Vagina (tissue), 2 donors: Measurements from ENCODE around the gene BLOC1S4. TPM values are rescaled to one million over a fixed set of nuclear protein-coding genes. Genes with fewer than 3 reads are reported as not detected.

Source experiments
- DNase-seq, 2 donors: peaks; one replicate each; pipeline ENCODE4 v3.0.0-alpha.2; 2017; ENCODE audit errors: extremely low spot score in 2 of 2
- H3K27ac ChIP-seq: fragments of 200-600 bp; sonication (generic); one replicate; pipeline ENCODE4 v1.5.1; 2019
- H3K27me3 ChIP-seq: fragments of 200-600 bp; sonication (generic); one replicate; pipeline ENCODE4 v1.5.1; 2019
- H3K36me3 ChIP-seq, 2 donors: fragments of 200-600 bp; sonication (generic); one replicate each; pipeline ENCODE4 v1.5.1; 2017 to 2019
- H3K4me1 ChIP-seq: fragments of 200-600 bp; sonication (generic); one replicate; pipeline ENCODE4 v1.5.1; 2019
- H3K4me3 ChIP-seq, 2 donors: fragments of 200-600 bp; sonication (generic); 1 replicate in 1 of 2; 2 replicates in 1 of 2; pipeline ENCODE4 v1.5.1; 2016 to 2019
- H3K9me3 ChIP-seq: fragments of 200-600 bp; sonication (generic); one replicate; pipeline ENCODE4 v1.5.1; 2019
- POLR2A ChIP-seq, 2 donors: fragments of 450-650 bp; IDR thresholded peaks; one replicate each; pipeline ENCODE4 v1.6.1; 2017; ENCODE audit warnings: antibody characterized with exemption in 2 of 2, mild to moderate bottlenecking in 2 of 2, moderate library complexity in 2 of 2
- POLR2AphosphoS5 ChIP-seq, 2 donors: sonication (generic); formaldehyde crosslinking; IDR thresholded peaks; one replicate each; pipeline ENCODE4 v1.9.0; 2017; ENCODE audit warnings: antibody characterized with exemption in 2 of 2, mild to moderate bottlenecking in 2 of 2, low read depth in 1 of 2; ENCODE audit not compliant: insufficient read depth in 1 of 2
- intact Hi-C: fragments of 100-400 bp; cut with DNase I; formaldehyde crosslinking; loops from one replicate; pipeline ENCODE4 v1.15.1; 2023
- total RNA-seq: library from RNA; depleted of rRNA; stranded (reverse); fragments of >200 nt; gene quantifications from one replicate; pipeline ENCODE4 v1.2.3, GENCODE V29; 2016
- TF ChIP-seq, protein P1 (sequence below), 3 experiments: fragments of 450-650 bp in 2 of 3; fragments of 200-600 bp in 1 of 3; sonication (generic) in 1 of 3; IDR thresholded peaks; one replicate each; pipeline ENCODE4 v1.5.1; 2017 to 2019; ENCODE audit warnings: antibody characterized with exemption in 3 of 3, mild to moderate bottlenecking in 2 of 3, moderate library complexity in 2 of 3

Gene BLOC1S4
- total RNA-seq, 1 donor from 2014 or later = 34.9 TPM

DNA sequence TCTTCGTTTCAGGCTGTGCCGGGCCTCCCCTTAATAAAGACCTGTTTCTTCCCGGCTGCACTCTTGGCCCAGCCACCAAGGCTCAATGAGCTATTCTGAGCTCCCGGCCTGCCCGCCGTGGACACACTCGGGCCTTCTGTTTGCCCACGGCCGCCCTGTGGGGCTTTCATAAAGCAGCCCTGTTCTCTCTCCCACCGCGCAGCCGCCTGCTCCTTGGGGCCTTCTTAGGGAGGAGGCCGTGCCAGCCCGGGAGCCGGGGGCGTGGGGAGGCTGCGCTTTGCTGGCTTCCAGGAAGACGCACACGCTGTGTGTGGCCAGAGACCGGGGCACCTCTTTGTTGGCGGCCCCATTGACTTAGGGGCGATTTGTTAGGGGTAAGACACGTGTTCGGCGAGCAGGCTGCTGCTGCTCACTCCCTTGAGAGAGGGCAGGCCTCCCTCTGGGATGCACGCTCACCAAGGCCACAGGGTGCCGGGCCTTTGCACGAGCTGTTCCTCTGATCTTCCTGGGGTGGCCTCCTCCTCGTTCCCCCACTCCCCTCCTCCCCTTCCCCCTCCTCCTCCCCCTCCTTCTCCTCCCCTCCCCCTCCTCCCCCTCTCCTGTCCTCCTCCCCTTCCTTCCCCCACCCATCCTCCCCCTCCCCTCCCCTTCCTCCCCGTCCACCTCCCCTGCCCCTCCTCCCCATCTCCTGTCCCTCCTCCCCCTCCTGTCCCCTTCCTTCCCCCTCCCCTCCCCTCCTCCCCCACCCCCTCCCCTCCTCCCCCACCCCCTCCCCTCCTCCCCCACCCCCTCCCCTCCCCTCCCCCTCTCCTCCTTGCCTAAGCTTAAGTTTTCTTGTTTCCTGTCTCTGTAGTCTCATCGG lies 11.3 kb downstream of the BLOC1S4 start:
- DNase-seq = no peak
- no peaks in the 10 kb centered on the region for H3K27me3 ChIP-seq
- intact Hi-C loops = loop anchor here (10.0 kb wide), 1 partner anchor 347 kb away; no protein-coding TSS in a partner anchor
- H3K27ac ChIP-seq = no peak overlapping the region
- no peaks in the 10 kb centered on the region for H3K36me3 ChIP-seq
- H3K4me1 ChIP-seq = peaks cover 21% of the 10 kb centered on the region
- no peak for TF ChIP-seq POLR2AphosphoS5 (IDR thresholded peaks at IDR 0.05; ENCODE audit: insufficient read depth in 1 of 2, low read depth in 1 of 2)
- TF ChIP-seq, protein P1, sequence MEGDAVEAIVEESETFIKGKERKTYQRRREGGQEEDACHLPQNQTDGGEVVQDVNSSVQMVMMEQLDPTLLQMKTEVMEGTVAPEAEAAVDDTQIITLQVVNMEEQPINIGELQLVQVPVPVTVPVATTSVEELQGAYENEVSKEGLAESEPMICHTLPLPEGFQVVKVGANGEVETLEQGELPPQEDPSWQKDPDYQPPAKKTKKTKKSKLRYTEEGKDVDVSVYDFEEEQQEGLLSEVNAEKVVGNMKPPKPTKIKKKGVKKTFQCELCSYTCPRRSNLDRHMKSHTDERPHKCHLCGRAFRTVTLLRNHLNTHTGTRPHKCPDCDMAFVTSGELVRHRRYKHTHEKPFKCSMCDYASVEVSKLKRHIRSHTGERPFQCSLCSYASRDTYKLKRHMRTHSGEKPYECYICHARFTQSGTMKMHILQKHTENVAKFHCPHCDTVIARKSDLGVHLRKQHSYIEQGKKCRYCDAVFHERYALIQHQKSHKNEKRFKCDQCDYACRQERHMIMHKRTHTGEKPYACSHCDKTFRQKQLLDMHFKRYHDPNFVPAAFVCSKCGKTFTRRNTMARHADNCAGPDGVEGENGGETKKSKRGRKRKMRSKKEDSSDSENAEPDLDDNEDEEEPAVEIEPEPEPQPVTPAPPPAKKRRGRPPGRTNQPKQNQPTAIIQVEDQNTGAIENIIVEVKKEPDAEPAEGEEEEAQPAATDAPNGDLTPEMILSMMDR (IDR thresholded peaks at IDR 0.05) = no peak
- TF ChIP-seq POLR2A (IDR thresholded peaks at IDR 0.05) = no peak
- H3K9me3 ChIP-seq = no peaks in the 10 kb centered on the region
- H3K4me3 ChIP-seq = no peak overlapping the region

DNA sequence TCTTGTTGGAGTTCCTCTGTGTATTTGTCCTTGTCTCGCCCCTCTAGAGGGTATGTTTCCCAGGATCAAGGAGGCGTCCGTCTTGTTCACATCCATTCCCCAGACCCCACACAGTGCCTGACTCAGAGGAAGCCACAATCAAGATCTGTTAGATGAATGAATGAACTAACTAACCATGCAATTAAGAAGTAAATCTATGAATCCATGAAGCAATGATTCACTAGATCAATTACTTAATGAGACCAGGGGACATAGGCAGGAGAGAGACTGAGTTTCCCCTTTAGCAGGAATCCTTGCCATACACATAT lies 11.9 kb downstream of the BLOC1S4 start:
- no peak overlapping the region for H3K27ac ChIP-seq
- H3K9me3 ChIP-seq = no peaks in the 10 kb centered on the region
- no peak overlapping the region for H3K4me3 ChIP-seq
- TF ChIP-seq POLR2AphosphoS5 (IDR thresholded peaks at IDR 0.05; ENCODE audit: insufficient read depth in 1 of 2, low read depth in 1 of 2) (no peak), POLR2A (IDR thresholded peaks at IDR 0.05) (no peak)
- TF ChIP-seq, protein P1 (IDR thresholded peaks at IDR 0.05) = no peak
- intact Hi-C loops = loop anchor here (10.0 kb wide), 1 partner anchor 347 kb away; no protein-coding TSS in a partner anchor
- no peaks in the 10 kb centered on the region for H3K27me3 ChIP-seq
- no peaks in the 10 kb centered on the region for H3K36me3 ChIP-seq
- no peak for DNase-seq
- H3K4me1 ChIP-seq = peaks cover 26% of the 10 kb centered on the region

DNA sequence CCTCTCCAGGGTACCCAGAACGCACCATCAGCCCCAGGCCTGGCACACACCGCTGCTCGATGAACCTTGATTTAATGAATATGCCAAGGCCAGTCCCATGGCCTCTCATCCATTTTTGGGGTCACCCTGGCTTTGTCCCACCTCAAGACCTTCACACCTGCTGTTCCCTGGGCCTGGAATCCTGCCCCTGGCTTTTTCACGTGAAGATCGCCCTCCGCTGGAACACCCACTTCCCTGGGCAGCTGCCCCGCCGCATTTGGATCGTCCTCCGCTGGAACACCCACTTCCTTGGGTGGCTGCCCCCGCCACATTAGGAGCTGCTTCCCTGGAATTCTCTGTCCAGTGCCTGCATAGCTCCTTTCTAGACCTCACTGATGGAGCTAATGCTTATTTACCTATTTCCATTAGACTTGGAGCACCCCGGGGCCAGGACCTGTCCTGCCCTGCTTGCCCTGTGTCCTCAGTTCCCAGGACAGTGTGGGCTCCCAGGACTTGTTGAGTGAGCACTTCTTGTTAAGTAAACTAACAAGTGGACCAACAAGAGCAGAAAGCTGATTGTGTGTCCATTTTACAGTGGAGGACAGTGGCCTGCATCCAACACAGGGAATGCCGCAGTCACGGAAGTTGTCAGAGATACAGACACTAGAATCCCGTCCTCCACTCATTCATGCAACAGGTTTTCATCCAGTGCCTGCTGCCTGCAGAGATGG lies 12.5 kb downstream of the BLOC1S4 start:
- peaks cover 32% of the 10 kb centered on the region for H3K4me1 ChIP-seq
- no peak overlapping the region for H3K27ac ChIP-seq
- H3K4me3 ChIP-seq = no peak overlapping the region
- no peak for TF ChIP-seq POLR2A (IDR thresholded peaks at IDR 0.05)
- TF ChIP-seq POLR2AphosphoS5 (IDR thresholded peaks at IDR 0.05; ENCODE audit: insufficient read depth in 1 of 2, low read depth in 1 of 2) = no peak
- TF ChIP-seq, protein P1 (IDR thresholded peaks at IDR 0.05) = no peak
- H3K36me3 ChIP-seq = no peaks in the 10 kb centered on the region
- H3K9me3 ChIP-seq = no peaks in the 10 kb centered on the region
- intact Hi-C loops = loop anchor here (10.0 kb wide), 1 partner anchor 346 kb away; no protein-coding TSS in a partner anchor
- DNase-seq = no peak
- H3K27me3 ChIP-seq = no peaks in the 10 kb centered on the region

DNA sequence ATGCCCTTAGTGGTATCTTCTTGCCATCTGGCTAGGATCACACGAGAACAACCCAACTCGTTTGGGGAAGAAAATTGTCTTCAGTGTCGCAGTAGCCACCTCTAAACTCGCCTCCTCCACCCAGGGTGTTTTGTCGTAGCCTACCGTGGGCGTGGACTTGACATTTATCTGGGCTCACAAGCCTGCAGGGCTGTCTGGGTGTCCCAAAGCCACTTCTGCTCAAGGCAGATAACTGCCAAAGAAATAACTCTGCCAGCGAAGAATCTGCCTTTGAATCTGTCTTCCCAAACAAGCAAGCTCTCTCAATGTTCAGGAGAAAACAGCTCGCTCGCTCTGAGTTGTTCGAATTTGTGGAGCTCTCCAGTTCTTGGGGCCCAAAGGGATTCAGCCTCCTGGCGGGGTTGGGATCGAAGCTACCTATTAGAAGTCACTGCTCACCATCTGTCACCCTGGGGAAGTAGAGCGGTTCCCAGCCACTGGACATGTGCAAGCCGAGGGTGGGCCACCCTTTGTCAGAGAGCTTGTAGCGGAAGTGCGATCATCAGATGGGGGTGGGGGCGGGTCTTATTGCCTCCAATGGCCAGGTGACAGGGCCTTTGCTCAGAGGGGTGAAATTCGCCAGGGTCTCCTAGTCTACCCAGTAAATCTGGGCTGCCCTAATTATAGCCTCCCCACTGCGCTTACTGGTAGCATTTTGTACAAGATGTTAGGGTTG lies 14.8 kb downstream of the BLOC1S4 start:
- intact Hi-C loops = no loop called here
- no peak overlapping the region for H3K4me3 ChIP-seq
- H3K27ac ChIP-seq = no peak overlapping the region
- DNase-seq = no peak
- no peaks in the 10 kb centered on the region for H3K27me3 ChIP-seq
- peaks cover 22% of the 10 kb centered on the region for H3K4me1 ChIP-seq
- no peaks in the 10 kb centered on the region for H3K36me3 ChIP-seq
- H3K9me3 ChIP-seq = no peaks in the 10 kb centered on the region
- no peak for TF ChIP-seq POLR2A (IDR thresholded peaks at IDR 0.05)
- TF ChIP-seq POLR2AphosphoS5 (IDR thresholded peaks at IDR 0.05; ENCODE audit: insufficient read depth in 1 of 2, low read depth in 1 of 2) = no peak

DNA sequence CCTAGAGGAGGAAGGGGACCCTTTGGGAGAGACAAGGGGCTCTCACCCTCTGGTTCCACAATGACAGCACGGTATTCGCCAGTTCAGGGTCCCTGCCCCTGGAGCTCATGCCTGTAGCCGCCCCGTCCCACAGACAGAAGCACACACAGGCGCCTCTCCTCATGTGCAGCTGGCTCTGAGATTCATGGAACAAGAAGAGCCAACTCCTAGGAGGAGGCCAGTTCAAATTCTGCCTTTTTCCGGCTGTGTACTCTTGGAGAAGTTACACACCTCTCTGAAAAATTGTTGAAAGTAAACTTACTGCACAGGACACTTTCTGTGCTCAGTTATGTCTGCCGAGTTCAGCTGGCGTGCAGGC lies 15.3 kb downstream of the BLOC1S4 start:
- Histone ChIP-seq H3K4me1 (peaks cover 22% of the 10 kb centered on the region), H3K36me3 (no peaks in the 10 kb centered on the region), H3K27me3 (no peaks in the 10 kb centered on the region), H3K27ac (no peak overlapping the region), H3K9me3 (no peaks in the 10 kb centered on the region), H3K4me3 (no peak overlapping the region)
- intact Hi-C loops = no loop called here
- no peak for DNase-seq
- TF ChIP-seq, protein P1 (IDR thresholded peaks at IDR 0.05) = no peak
- TF ChIP-seq POLR2A (IDR thresholded peaks at IDR 0.05) = no peak
- TF ChIP-seq POLR2AphosphoS5 (IDR thresholded peaks at IDR 0.05; ENCODE audit: insufficient read depth in 1 of 2, low read depth in 1 of 2) = no peak
